Kidney (tissue), 14 donors: Measurements from ENCODE around the gene ZNF516. TPM values are rescaled to one million over a fixed set of nuclear protein-coding genes. Genes with fewer than 3 reads are reported as not detected.

Experiments
- DNase-seq, 5 donors: peaks; one replicate each; pipeline ENCODE4 v3.0.0-alpha.2; 2013 to 2020
- FAIRE-seq: peaks from 2 replicates; lab custom pipeline; 2012; peaks lifted over from hg19 to GRCh38; lab: Jason Lieb, UNC
- H3K27ac ChIP-seq, 2 donors: one replicate each; pipeline ENCODE4 v1.7.0; 2013; ENCODE audit warnings: low read depth in 2 of 2, low read length in 2 of 2, inconsistent platforms in 1 of 2
- H3K27me3 ChIP-seq: one replicate; pipeline ENCODE4 v1.7.1; 2013; ENCODE audit warnings: low read length, inconsistent platforms; ENCODE audit not compliant: control insufficient read depth, insufficient read depth
- H3K36me3 ChIP-seq, 3 donors: one replicate each; pipeline versions ENCODE4 v1.7.0 to v1.7.1; 2013; ENCODE audit warnings: low read length in 3 of 3, control low read depth in 1 of 3, inconsistent platforms in 1 of 3; ENCODE audit not compliant: insufficient read depth in 3 of 3, control insufficient read depth in 2 of 3
- H3K4me1 ChIP-seq, 3 donors: one replicate each; pipeline versions ENCODE4 v1.7.0 to v1.7.1; 2013; ENCODE audit warnings: low read length in 3 of 3, inconsistent platforms in 1 of 3, low read depth in 1 of 3; ENCODE audit not compliant: control insufficient read depth in 2 of 3, insufficient read depth in 2 of 3
- H3K4me3 ChIP-seq, 3 donors: one replicate each; pipeline versions ENCODE4 v1.7.0 to v1.8.1; 2013; ENCODE audit warnings: low read length in 3 of 3, control low read depth in 1 of 3, inconsistent platforms in 1 of 3
- H3K9ac ChIP-seq, 3 donors: one replicate each; pipeline versions ENCODE4 v1.7.0 to v1.7.1; 2013; ENCODE audit warnings: low read length in 3 of 3, control low read depth in 1 of 3, inconsistent platforms in 1 of 3
- H3K9me3 ChIP-seq, 3 donors: one replicate each; pipeline versions ENCODE4 v1.7.0 to v1.7.1; 2013; ENCODE audit warnings: low read length in 3 of 3, control low read depth in 1 of 3, inconsistent platforms in 1 of 3; ENCODE audit not compliant: control insufficient read depth in 2 of 3, insufficient read depth in 1 of 3
- intact Hi-C: fragments of 100-400 bp; cut with DNase I; formaldehyde crosslinking; loops from one replicate; pipeline ENCODE4 v1.11.1; 2022
- polyA plus RNA-seq: library from polyadenylated mRNA; stranded (reverse); fragments of 350-450 nt; fragmentation: Illumina TruSeq; extraction: RNeasy Lipid Tissue Mini Kit (QIAGEN cat#74804); gene quantifications from one replicate; pipeline ENCODE4 v1.2.3, GENCODE V29; 2014; ENCODE audit warnings: low read depth, low replicate concordance; ENCODE audit not compliant: insufficient read depth
- total RNA-seq: library from RNA; stranded (reverse); fragmentation: NEBNext Ultra II Directional; extraction: Animal tissue kit (Norgen Biotek cat#: 25700); gene quantifications from one replicate; pipeline ENCODE4 v1.2.1, GENCODE V29; 2021
- TF ChIP-seq, protein P1 (sequence below): IDR thresholded peaks from 3 replicates; pipeline ENCODE4 v1.5.1; 2012; ENCODE audit warnings: mild to moderate bottlenecking, moderate library complexity, borderline replicate concordance; ENCODE audit not compliant: insufficient read depth; ENCODE audit errors: extremely low read depth
- donor health status: control.
- donor health status: control.
- donor health status: control.
- donor health status: control.
- donor health status: control.
- donor health status: DM: yes; HTN: yes; CAD: no.
- donor health status: Normal renal cell carcinoma (clear cell type).

The ZNF516 gene
- total and polyA plus RNA-seq, 2 donors from 2014 or later, result 6.7 to 28.7 TPM

DNA sequence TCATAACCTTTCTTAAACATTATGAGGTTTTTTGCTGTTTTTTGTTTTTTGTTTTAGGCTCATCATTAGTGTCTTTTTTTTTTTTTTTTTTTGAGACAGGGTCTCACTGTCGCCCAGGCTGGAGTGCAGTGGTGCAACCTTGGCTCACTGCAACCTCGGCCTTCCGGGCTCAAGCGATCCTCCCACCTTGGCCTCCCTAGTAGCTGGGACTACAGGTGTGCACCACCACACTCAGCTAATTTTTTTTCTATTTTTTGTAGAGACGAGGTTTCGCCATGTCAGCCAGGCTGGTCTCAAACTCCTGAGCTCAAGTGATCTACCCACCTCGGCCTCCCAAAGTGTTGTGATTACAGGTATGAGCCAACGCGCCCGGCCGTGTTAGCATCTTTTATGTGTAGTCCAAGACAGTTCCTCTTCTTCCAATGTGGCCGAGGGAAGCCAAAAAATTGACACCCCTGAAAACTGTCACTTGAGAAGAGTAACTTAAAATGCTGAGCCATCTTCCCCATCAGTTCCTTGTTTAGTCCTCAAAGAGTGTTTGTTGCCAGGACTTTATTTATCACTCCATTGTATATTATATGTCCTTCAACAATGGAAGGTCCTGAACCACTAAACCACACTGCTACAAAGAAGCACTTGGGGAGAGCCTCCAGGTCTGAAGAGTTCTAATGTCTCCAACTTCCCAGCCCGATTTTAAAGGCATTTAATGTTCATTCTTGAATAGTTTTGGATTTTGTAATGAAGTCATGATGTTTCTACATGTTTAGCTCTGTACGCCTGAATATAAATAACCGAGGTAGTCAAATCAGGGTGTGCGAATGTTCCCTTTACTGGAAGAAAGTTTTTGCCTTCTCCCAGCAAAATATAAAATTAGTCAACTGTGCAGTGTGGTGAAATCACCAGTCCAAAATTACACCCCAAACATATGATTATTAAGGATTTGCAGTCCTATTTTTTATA lies 26.4 kb downstream of the ZNF516 start:
- Histone ChIP-seq H3K4me3 (no peak overlapping the region), H3K36me3 (no peaks in the 10 kb centered on the region), H3K4me1 (peaks cover 0 to 5% (median 3%) of the 10 kb centered on the region in 3 donors), H3K27ac (no peak overlapping the region), H3K27me3 (no peaks in the 10 kb centered on the region), H3K9ac (no peak overlapping the region), H3K9me3 (no peaks in the 10 kb centered on the region)
- intact Hi-C loops, result no loop called here
- TF ChIP-seq, protein P1, sequence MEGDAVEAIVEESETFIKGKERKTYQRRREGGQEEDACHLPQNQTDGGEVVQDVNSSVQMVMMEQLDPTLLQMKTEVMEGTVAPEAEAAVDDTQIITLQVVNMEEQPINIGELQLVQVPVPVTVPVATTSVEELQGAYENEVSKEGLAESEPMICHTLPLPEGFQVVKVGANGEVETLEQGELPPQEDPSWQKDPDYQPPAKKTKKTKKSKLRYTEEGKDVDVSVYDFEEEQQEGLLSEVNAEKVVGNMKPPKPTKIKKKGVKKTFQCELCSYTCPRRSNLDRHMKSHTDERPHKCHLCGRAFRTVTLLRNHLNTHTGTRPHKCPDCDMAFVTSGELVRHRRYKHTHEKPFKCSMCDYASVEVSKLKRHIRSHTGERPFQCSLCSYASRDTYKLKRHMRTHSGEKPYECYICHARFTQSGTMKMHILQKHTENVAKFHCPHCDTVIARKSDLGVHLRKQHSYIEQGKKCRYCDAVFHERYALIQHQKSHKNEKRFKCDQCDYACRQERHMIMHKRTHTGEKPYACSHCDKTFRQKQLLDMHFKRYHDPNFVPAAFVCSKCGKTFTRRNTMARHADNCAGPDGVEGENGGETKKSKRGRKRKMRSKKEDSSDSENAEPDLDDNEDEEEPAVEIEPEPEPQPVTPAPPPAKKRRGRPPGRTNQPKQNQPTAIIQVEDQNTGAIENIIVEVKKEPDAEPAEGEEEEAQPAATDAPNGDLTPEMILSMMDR, result no peak
- FAIRE-seq (no peak), DNase-seq (no peak)

DNA sequence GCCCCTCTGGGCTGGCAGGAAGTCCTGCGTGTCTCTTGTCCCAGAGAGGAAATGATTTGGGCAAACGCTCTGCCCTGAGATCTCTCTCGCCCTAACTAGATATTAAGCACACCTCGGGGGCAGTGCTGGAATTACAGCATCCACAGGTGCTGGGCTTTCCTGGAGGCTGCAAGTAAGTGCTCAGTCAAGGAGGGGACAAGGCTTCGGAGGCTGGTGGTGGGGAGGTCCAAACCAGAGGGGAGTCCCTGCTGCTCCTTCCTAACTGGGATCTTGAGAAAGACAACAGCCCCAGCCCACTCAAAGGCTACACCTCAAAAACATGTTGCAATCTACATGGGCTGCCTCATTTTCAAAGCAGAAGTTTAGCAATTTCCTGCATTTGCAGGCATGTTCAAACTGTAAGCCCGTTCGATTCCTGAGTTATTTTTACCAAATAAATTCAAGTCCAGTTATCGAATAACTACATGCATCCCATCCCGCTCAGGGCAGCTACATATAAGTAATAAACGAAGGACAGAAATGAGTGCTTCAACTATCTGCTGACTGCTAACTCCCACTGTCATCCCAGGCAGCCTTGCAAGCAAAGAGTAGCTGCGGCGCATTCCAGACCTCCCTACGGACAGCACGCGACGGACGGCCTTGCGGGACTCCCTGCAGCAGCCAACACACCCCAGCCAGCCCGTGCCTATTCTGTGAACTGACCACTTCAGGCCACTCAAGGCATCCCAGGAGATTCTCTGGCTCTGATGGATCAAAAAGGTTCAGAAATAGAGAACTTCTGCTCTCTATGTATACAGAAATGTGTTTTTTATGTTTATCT lies 27.5 kb downstream of the ZNF516 start:
- H3K4me1 ChIP-seq, result peaks cover 0 to 5% (median 3%) of the 10 kb centered on the region in 3 donors
- DNase-seq (peak in 3 of 5 donors; percentile 34 to 79 (median 54)), FAIRE-seq (no peak)
- no peak overlapping the region for H3K27ac ChIP-seq
- H3K36me3 ChIP-seq, result peaks cover 0 to 2% (median 0%) of the 10 kb centered on the region in 3 donors
- H3K9me3 ChIP-seq, result no peaks in the 10 kb centered on the region
- no peak overlapping the region for H3K4me3 ChIP-seq
- TF ChIP-seq, protein P1, result no peak
- H3K27me3 ChIP-seq, result no peaks in the 10 kb centered on the region
- H3K9ac ChIP-seq, result no peak overlapping the region
- intact Hi-C loops, result no loop called here

DNA sequence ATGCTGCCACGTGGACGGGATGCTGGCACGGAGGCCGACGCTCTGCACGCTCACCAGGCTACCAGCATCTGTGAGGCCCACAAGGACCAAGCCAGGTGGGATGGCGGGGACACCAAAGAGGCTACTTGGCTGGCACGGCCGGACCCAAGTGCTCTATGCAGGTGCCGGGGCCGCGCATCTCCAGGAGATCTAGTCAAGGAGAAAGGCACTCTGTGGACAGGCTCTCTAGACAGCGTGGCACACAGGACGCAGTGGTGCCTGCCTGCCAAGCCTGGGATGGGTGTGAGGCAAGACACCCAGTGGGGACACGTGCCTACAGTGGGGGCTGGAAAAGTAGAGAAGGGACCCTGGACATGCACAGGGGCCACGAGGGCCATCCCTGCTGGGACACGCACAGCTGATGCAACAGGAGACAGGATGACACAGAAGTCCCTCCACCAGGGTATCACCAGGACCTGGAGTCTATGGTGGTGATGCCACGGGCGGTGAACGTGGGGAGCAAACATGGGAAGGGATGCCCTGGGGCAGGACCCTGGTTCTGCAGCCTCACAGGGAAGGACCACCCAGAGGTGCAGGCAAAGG lies 28.5 kb downstream of the ZNF516 start:
- Histone ChIP-seq H3K36me3 (peaks cover 0 to 2% (median 0%) of the 10 kb centered on the region in 3 donors), H3K9ac (no peak overlapping the region), H3K27me3 (no peaks in the 10 kb centered on the region), H3K27ac (no peak overlapping the region), H3K4me3 (no peak overlapping the region), H3K9me3 (no peaks in the 10 kb centered on the region), H3K4me1 (peaks cover 0 to 3% (median 2%) of the 10 kb centered on the region in 3 donors)
- intact Hi-C loops, result no loop called here
- DNase-seq (peak in 3 of 5 donors; percentile 8 to 72 (median 46)), FAIRE-seq (no peak)
- TF ChIP-seq, protein P1, result no peak
